ENCODE measurements around the gene FREY1.

Gene FREY1

DNA sequence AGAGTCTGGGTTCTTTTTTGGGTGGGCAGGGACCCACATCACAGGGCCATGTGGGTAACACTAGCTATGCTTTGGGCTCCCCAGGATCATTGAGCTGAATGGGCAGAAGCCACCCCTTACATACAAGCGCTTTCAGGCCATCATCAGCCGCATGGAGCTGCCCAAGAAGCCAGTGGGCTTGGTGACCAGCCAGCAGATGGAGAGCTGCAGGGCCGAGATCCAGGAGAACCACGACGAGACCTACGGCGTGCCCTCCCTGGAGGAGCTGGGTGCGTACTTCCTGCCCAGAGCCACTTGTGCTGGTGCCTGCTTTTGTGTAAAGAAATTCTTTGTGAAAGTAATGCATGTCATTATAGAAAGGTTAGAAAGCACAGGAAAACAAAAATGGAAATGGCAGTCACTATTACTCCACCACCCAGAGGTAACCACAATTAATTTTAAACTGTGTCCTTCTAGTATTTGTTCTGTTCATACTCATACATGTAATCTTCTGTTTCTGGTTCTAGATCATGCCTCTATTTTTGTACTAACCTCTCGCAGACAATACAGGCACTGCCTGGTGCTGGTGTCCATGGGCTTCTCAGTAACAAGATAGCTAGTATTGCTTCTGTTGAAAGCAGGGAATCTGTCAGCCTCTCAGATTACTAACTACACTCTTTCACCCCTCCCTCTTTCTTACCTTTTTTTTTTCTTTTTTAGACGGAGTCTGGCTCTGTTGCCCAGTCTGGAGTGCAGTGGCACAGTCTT, 46.1 kb downstream of the FREY1 start:
- DNase-seq, result no peak

DNA sequence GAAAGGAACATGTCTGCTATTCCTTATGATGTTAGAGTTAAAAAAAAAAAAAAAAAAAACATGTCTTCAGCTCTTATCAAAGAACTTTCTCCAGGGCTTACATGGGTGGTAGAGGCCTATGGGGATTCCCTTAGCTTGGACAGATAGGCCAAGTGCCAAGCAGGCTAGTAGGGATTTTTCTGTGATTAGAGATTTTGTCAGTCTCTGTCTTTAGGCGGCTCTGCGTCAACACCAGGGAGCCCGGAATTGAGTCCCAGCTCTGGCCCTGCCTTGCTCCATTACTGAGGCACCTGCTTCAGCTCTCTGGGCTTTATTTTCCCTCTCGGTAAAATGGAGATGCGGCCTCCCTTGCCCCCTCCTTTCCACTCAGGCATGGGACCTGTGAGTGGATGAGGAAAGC, 46.7 kb downstream of the FREY1 start:
- no peak for DNase-seq

DNA sequence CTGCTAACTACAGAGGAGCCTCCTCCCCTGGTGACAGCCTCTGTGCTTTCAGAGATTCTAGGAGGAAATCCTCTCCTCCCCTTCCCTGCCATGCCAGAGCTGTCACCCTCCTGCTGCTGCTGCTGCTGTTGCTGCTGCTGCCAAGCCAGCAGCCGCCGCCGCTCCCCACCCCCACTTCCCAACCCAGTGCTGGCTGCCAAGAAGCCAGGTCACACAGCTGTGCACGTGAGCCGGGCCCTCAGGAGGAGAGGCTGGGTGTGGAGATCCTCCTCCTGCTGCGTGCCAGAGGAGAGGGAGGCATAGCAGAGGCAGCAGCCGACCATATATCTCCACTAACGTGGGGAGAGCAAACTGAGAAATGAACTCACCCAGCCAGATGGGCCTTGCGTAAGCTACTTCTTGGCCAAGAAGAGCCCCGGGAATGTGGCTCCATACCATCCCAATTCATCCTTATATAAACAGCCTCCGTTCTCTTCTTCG, 47.4 kb downstream of the FREY1 start:
- peak; percentile 90 for DNase-seq

DNA sequence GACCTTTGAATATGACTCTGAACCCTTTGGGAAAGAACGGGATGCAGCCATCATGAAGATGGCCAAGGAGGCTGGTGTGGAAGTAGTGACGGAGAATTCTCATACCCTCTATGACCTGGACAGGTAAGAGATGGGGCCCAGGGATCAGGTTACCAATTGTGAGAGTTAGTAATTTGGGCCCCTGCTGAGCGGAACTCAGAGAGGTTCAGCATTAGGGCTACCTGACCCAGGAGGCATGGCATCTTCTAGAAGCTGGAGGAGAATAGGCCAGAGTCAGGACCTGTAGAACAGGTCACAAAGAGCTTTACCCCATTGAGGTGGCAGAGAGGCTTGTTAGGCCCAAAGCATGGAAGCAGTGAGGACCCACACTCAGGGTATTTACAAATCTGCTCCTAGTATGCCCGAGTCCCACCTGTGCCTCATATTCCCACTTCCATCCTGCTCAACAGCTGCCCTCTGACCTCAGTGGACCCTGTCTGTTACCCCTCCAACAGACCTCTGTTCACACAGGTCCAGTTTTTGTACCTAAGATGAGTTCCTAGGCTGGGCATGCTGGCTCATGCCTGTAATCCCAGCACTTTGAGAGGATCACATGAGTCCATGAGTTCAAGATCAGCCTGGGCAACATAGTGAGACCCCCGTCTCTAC, 48.2 kb downstream of the FREY1 start:
- DNase-seq, result no peak

DNA sequence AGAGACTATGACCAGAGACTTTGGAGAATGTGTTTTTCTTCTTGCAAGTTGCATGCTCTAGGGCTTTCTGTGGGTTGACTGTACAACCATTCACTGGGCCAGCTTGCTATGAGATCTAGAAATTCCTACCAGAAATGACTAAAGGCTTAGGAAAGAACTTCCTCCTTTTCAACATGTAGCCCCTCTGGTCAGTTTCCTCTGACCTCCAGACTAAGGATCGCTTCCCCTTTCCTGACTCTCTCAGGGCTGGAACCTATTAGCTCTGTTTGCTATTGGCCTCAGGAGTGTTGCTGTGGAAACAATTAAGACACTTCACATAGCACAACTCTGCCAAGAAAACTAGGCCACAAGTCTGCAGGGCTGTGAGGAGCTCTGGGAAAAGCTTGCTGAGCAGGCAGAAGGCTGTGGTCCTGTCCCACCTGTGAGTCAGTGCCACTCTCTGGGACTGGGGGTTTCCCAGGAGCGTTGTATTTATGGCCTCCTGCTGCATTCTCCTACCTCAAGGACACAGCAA, 49.1 kb downstream of the FREY1 start:
- peak; percentile 60 for DNase-seq

All from right forelimb (tissue), 1 donor.